Measurements from ENCODE around the gene DIPK1A. TPM values are rescaled to one million over a fixed set of nuclear protein-coding genes. Genes with fewer than 3 reads are reported as not detected.

The DIPK1A gene
- total RNA-seq, 1 experiment from 2014 or later = 3.8 TPM

DNA sequence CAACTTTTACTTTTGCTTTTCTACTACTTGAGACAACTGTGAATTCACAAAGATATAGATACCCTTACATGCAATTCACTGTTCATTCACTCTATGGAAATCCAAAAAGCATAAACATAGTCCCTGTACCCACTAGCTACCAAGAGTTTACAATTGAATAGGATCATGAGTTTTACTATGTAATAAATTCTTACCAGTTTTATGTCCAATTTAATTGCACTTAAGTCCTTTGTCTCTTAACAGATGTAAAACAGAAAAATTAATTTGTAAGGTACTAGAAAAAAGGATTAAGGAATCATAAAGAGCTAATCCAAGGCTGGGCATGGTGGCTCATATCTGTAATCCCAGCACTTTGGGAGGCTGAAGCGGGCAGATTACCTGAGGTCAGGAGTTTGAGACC, 24.4 kb downstream of the DIPK1A start:
- DNase-seq = no peak
- Mint-ChIP-seq H3K36me3 (ENCODE audit: insufficient read depth in 1 of 3, low read depth in 3 of 3) (no peaks in the 10 kb centered on the region), H3K4me1 (no peaks in the 10 kb centered on the region; a peak in 1 of 4 replicates), H3K27me3 (ENCODE audit: low read depth) (no peaks in the 10 kb centered on the region), H3K9me3 (no peaks in the 10 kb centered on the region), H3K4me3 (no peak overlapping the region), H3K27ac (no peak overlapping the region)
- Histone ChIP-seq H3K79me1 (ENCODE audit: insufficient read depth, low read depth, low read length, poor library complexity, severe bottlenecking) (no peaks in the 10 kb centered on the region), H3K4me2 (ENCODE audit: insufficient read depth, insufficient read length, low read length) (no peak overlapping the region), H3K23ac (ENCODE audit: insufficient read length, low read depth, low read length) (no peak overlapping the region), H3K79me2 (ENCODE audit: insufficient read depth, low read length) (no peaks in the 10 kb centered on the region), H2BK5ac (ENCODE audit: insufficient read length, low read length) (no peak overlapping the region), H4K20me1 (ENCODE audit: control insufficient read depth, insufficient read depth, insufficient read length) (no peaks in the 10 kb centered on the region), H3K27me3 (ENCODE audit: insufficient read depth, low read length) (no peaks in the 10 kb centered on the region), H3K9ac (ENCODE audit: extremely low read depth, insufficient read length, low read length) (no peak overlapping the region), H3K27ac (ENCODE audit: insufficient read length, low read depth, low read length) (no peak overlapping the region), H3K9me3 (ENCODE audit: control insufficient read depth, low read depth, low read length) (no peaks in the 10 kb centered on the region), H3K56ac (ENCODE audit: insufficient read length, low read depth, low read length) (no peak overlapping the region), H4K91ac (ENCODE audit: insufficient read length, low read depth, low read length) (no peak overlapping the region), H3K14ac (ENCODE audit: insufficient read depth, low read length) (no peak overlapping the region), H3K23me2 (ENCODE audit: insufficient read length, low read depth, low read length, poor library complexity, severe bottlenecking) (no peaks in the 10 kb centered on the region), H2BK20ac (ENCODE audit: low read depth, low read length, poor library complexity, severe bottlenecking) (no peak overlapping the region), H4K8ac (replicated peaks; ENCODE audit: insufficient read length, low read depth, low read length) (no peak overlapping the region), H3K4ac (ENCODE audit: low read depth, low read length) (no peak overlapping the region), H3T11ph (ENCODE audit: low read length) (no peak overlapping the region), H2BK120ac (ENCODE audit: low read depth, low read length, poor library complexity, severe bottlenecking) (no peak overlapping the region), H3K18ac (ENCODE audit: insufficient read length, low read depth, low read length) (no peak overlapping the region), H2BK12ac (ENCODE audit: insufficient read length, low read depth, low read length) (no peak overlapping the region), H2BK15ac (ENCODE audit: low read depth, low read length) (no peak overlapping the region), H4K5ac (ENCODE audit: insufficient read length, low read depth, low read length) (no peak overlapping the region), H2AFZ (ENCODE audit: low read length) (no peak overlapping the region), H2AK5ac (ENCODE audit: insufficient read length, low read length) (no peak overlapping the region), H3K4me1 (ENCODE audit: insufficient read depth, low read length) (peaks cover 4% of the 10 kb centered on the region; the same call in 1 of the 2 replicates)
- TF ChIP-seq, protein P1, sequence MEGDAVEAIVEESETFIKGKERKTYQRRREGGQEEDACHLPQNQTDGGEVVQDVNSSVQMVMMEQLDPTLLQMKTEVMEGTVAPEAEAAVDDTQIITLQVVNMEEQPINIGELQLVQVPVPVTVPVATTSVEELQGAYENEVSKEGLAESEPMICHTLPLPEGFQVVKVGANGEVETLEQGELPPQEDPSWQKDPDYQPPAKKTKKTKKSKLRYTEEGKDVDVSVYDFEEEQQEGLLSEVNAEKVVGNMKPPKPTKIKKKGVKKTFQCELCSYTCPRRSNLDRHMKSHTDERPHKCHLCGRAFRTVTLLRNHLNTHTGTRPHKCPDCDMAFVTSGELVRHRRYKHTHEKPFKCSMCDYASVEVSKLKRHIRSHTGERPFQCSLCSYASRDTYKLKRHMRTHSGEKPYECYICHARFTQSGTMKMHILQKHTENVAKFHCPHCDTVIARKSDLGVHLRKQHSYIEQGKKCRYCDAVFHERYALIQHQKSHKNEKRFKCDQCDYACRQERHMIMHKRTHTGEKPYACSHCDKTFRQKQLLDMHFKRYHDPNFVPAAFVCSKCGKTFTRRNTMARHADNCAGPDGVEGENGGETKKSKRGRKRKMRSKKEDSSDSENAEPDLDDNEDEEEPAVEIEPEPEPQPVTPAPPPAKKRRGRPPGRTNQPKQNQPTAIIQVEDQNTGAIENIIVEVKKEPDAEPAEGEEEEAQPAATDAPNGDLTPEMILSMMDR (conservative IDR thresholded peaks at IDR 0.05) = no peak
- WGBS (ENCODE audit: extremely low coverage, insufficient read length, low lambda C conversion rate) = no CpG with 5 or more reads among the region's 1 CpG

Measured in H9 (cell line).